ENCODE results near the gene ABR. TPM values are rescaled to one million over a fixed set of nuclear protein-coding genes. Genes with fewer than 3 reads are reported as not detected.

The ABR gene
- total RNA-seq, 1 experiment from 2014 or later = 57.4 TPM

GRCh38 chr17:1030684-1031532, 148.9 kb downstream of the ABR start:
- no peak for DNase-seq (ENCODE audit: low read depth)

- no peak for DNase-seq (ENCODE audit: low read depth)
These were observed 149.7 kb downstream of the ABR start for GRCh38 chr17:1029922-1030644.

- peak; percentile 34 for DNase-seq (ENCODE audit: low read depth)
These were observed 150.4 kb downstream of the ABR start for GRCh38 chr17:1029196-1029921.

GRCh38 chr17:1027044-1027443, 152.7 kb downstream of the ABR start:
- DNase-seq (ENCODE audit: low read depth) = no peak

GRCh38 chr17:1026599-1026975, 153.2 kb downstream of the ABR start:
- DNase-seq (ENCODE audit: low read depth) = no peak

- DNase-seq (ENCODE audit: low read depth) = no peak
These were observed 153.8 kb downstream of the ABR start for GRCh38 chr17:1025733-1026598.

GRCh38 chr17:1024076-1024475, 155.7 kb downstream of the ABR start:
- DNase-seq (ENCODE audit: low read depth) = no peak

GRCh38 chr17:1022278-1023024, 157.3 kb downstream of the ABR start:
- DNase-seq (ENCODE audit: low read depth) = no peak

- DNase-seq (ENCODE audit: low read depth) = no peak
These were observed 158.6 kb downstream of the ABR start for GRCh38 chr17:1021147-1021546.

- DNase-seq (ENCODE audit: low read depth) = no peak
These were observed 160.3 kb downstream of the ABR start for GRCh38 chr17:1019451-1019850.

- DNase-seq (ENCODE audit: low read depth) = no peak
These were observed 161.2 kb downstream of the ABR start for GRCh38 chr17:1018547-1018946.

- no peak for DNase-seq (ENCODE audit: low read depth)
These were observed 166.1 kb downstream of the ABR start for GRCh38 chr17:1013729-1014090.

- DNase-seq (ENCODE audit: low read depth) = no peak
These were observed 166.7 kb downstream of the ABR start for GRCh38 chr17:1012823-1013728.

- no peak for DNase-seq (ENCODE audit: low read depth)
These were observed 167.7 kb downstream of the ABR start for GRCh38 chr17:1011760-1012735.

- DNase-seq (ENCODE audit: low read depth) = no peak
These were observed 168.6 kb downstream of the ABR start for GRCh38 chr17:1011138-1011537.

GRCh38 chr17:1010586-1010985, 169.2 kb downstream of the ABR start:
- DNase-seq (ENCODE audit: low read depth) = no peak

- DNase-seq (ENCODE audit: low read depth) = no peak
These were observed 169.7 kb downstream of the ABR start for GRCh38 chr17:1010086-1010450.

- no peak for DNase-seq (ENCODE audit: low read depth)
These were observed 170.3 kb downstream of the ABR start for GRCh38 chr17:1009229-1010085.

All from Daoy (cell line).